ENCODE results near the gene USP40.

USP40 gene

DNA sequence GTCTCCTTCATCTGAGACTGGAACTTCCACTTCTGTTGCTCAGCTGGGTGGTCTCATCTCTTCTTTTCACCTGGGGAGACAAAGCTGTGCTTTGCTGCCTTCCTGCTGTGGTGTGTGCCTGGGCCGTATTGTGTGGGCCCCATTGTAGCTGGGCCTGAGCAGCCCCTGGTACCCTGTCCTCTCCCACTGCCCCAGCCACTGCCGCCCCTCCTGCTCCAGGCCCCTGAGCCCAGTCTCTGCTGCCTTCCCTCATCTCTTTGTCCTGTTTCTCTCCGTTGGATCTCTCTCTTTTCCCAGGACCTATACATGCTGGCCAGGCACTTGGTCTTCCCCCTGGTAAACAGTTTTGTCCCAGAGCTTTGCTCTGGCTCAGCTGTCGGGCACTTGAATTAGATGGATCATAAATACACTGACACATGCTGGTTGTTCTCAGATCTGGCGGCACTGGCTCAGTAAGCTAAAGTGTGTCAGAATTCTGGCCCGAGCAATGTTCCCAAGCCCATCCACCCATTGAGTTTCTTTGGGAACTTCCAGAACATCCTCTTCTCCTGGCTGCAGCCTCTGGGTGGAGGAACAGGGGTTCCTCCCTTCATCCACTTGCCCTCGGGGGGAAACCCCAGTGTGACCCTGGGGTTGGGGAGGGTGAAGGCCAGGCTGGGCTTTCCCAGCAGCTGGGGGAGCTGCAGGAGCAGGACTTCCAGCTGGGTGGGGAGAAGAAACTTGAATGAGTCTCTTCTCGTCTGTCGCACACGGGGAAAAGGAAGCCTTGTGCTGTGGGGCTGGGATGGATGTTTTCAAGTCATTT lies 113.3 kb downstream of the USP40 start:
- Histone ChIP-seq H3K27me3 (ENCODE audit: insufficient read depth, low read depth, severe bottlenecking) (no peaks in the 10 kb centered on the region), H3K36me3 (peaks cover 24% of the 10 kb centered on the region), H3K27ac (no peak overlapping the region), H3K4me3 (ENCODE audit: low read depth, low read length) (no peak overlapping the region), H3K9me3 (ENCODE audit: severe bottlenecking) (no peaks in the 10 kb centered on the region)
- DNase-seq, result no peak
- TF ChIP-seq, protein P1, sequence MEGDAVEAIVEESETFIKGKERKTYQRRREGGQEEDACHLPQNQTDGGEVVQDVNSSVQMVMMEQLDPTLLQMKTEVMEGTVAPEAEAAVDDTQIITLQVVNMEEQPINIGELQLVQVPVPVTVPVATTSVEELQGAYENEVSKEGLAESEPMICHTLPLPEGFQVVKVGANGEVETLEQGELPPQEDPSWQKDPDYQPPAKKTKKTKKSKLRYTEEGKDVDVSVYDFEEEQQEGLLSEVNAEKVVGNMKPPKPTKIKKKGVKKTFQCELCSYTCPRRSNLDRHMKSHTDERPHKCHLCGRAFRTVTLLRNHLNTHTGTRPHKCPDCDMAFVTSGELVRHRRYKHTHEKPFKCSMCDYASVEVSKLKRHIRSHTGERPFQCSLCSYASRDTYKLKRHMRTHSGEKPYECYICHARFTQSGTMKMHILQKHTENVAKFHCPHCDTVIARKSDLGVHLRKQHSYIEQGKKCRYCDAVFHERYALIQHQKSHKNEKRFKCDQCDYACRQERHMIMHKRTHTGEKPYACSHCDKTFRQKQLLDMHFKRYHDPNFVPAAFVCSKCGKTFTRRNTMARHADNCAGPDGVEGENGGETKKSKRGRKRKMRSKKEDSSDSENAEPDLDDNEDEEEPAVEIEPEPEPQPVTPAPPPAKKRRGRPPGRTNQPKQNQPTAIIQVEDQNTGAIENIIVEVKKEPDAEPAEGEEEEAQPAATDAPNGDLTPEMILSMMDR (IDR thresholded peaks at IDR 0.05; ENCODE audit: low read depth, low read length), result no peak

DNA sequence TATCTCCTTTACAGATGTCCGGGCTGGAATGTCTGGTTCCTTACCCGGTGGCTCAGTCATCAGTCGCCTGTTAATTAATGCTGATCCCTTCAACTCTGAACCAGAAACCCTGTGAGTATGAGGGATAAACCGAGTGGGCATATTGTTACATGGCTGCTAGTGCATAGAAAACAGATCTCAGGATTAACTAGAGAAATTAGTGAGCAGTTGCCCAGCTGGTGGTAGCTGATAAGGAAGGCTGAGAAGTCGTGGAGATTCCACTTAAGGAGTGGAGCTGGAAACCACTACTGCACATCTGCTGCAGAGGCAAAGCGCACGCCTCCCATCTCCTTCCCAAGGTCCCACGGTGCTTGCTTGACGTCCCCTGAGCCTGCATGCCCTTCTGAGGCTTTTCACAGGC lies 114.6 kb downstream of the USP40 start:
- Histone ChIP-seq H3K27me3 (ENCODE audit: insufficient read depth, low read depth, severe bottlenecking) (no peaks in the 10 kb centered on the region), H3K36me3 (peaks cover 24% of the 10 kb centered on the region)
- peak; percentile 35 for DNase-seq

DNA sequence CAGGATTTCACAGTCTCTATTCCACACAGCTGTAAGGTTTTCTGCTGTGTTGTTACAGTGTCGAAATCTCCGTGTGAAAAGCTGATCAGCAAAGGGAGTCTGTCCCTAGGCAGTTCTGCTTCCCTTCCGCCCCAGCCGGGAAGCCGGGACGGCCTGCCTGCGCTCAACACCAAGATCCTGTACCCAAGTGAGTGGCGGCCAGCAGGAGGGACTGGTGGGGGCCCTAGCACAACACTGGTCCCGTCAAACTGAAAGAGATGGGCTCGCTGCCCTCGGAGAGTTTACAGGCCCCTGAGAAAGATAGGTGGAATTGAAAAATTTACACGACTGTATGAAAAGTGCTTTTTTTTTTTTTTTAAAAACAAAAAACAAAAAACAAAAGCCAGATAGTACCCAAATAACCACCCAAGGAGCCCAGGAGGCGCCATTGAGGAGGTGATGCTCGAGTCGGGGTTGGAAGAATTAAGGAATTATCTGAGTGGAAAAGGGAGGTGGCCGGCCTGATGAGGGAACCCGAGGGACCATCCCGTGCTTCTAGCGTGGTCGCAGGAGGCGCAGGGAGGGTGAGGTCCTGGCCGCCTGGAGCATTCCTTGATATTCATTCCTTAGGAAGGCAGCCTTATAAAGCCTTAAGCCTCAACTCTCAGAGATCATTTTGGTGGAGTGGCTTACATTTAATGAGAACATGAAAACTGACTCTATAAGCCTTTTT lies 115.6 kb downstream of the USP40 start:
- Histone ChIP-seq H3K27ac (no peak overlapping the region), H3K9me3 (ENCODE audit: severe bottlenecking) (no peaks in the 10 kb centered on the region), H3K27me3 (ENCODE audit: insufficient read depth, low read depth, severe bottlenecking) (no peaks in the 10 kb centered on the region), H3K36me3 (peaks cover 24% of the 10 kb centered on the region), H3K4me3 (ENCODE audit: low read depth, low read length) (no peak overlapping the region)
- no peak for DNase-seq
- TF ChIP-seq, protein P1 (IDR thresholded peaks at IDR 0.05; ENCODE audit: low read depth, low read length), result no peak

More for the DNA sequence above, 114.6 kb downstream of the USP40 start:
- H3K9me3 ChIP-seq (ENCODE audit: severe bottlenecking), result no peaks in the 10 kb centered on the region
- TF ChIP-seq, protein P1 (IDR thresholded peaks at IDR 0.05; ENCODE audit: low read depth, low read length), result no peak
- no peak overlapping the region for H3K4me3 ChIP-seq (ENCODE audit: low read depth, low read length)
- no peak overlapping the region for H3K27ac ChIP-seq

DNA sequence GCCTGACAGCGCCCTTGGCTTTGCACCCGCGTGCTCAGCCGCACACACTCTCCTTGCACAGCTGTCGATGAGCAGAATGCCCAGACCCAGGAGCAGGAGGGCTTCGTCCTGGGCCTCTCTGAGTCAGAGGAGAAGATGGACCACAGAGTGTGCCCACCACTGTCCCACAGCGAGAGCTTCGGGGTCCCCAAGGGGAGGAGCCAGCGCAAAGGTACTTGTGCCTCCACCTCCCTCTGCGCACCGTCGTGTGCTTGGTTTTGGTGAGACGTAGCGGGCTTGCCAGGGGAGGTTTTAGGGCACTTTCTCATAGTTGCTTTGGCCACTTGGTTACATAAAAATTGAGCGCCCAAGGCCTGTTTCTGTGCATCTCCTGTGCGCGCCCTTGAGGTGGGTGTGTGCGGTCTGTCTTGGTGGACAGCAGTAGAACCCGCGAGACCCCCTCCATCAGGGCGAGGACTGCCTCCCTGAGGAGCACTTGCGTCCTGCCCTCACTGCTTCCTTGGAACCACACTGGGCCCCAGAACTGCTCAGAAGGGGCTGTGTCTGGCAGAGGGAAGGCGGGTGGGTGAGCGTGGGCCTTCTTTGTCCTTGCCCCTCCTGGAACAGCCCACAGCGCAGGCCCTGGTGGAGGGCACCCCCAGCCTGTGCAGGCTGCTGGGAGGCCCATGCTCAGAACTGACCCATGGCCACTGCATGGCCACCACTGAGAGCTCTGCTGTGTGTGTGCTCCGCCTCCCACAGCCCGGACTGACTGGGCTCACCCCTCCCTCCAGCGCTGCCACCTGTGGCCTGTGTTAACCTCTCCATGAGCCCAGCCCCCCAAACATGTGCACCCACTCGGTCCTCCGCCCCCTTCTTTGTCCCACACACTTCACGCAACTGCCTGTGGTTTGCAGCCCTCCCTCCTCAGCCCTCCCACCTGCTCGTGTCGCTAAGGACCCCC lies 116.4 kb downstream of the USP40 start:
- Histone ChIP-seq H3K4me3 (ENCODE audit: low read depth, low read length) (no peak overlapping the region), H3K27me3 (ENCODE audit: insufficient read depth, low read depth, severe bottlenecking) (no peaks in the 10 kb centered on the region), H3K36me3 (peaks cover 23% of the 10 kb centered on the region), H3K9me3 (ENCODE audit: severe bottlenecking) (no peaks in the 10 kb centered on the region), H3K27ac (no peak overlapping the region)
- TF ChIP-seq, protein P1 (IDR thresholded peaks at IDR 0.05; ENCODE audit: low read depth, low read length), result no peak
- DNase-seq, result no peak

DNA sequence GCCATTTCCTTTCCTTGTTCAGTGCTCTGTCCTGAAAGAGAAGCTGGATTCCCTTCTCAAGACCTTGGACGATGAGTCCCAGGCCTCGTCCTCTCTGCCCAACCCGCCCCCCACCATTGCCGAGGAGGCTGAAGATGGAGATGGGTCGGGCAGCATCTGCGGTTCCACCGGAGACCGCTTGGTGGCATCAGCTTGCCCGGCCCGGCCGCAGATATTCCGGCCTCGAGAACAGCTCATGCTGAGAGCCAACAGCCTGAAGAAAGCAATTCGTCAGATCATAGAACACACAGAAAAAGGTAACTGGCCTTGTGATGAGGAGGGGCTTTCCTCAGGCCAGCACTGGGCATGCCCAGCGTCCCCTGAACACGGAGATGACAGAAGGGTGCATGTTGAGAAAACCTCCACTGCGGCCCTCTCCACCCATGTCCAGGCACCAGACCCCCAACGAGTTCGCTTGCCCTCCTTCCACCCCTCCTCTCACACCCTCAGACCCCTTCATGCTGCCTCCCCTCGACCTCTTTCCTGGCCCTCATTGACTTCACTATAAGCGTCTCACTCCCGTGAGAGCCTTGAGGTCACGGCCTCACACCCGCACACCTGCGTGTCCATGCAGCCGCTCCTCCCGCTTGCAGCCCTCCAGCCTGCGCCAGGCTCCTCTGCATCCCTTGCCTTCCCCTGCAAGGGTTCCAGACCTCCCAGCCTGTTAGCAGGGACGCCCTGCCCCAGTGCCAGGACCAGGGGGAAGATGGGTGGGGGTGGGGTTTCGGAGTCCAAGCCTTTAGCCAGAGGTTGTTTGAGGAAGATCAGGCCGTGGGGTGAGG lies 117.3 kb downstream of the USP40 start:
- peak; percentile 69 for DNase-seq
- Histone ChIP-seq H3K36me3 (peaks cover 16% of the 10 kb centered on the region), H3K9me3 (ENCODE audit: severe bottlenecking) (no peaks in the 10 kb centered on the region), H3K27me3 (ENCODE audit: insufficient read depth, low read depth, severe bottlenecking) (no peaks in the 10 kb centered on the region), H3K4me3 (ENCODE audit: low read depth, low read length) (no peak overlapping the region), H3K27ac (no peak overlapping the region)
- TF ChIP-seq, protein P1 (IDR thresholded peaks at IDR 0.05; ENCODE audit: low read depth, low read length), result peak; percentile 90

Measured in WERI-Rb-1 (cell line).